DOHH2 (cell line): ENCODE results near the gene SEC16A.

Experiments used
- H3F3A ChIP-seq: fragments of 200-600 bp; sonication (generic), shearing (Covaris generic); 2 replicates; pipeline ENCODE4 v1.6.0; 2016; ENCODE audit warnings: antibody characterized with exemption, mild to moderate bottlenecking; ENCODE audit not compliant: control insufficient read depth, insufficient read depth
- H3K27ac ChIP-seq: fragments of 200-600 bp; sonication (generic); 2 replicates; pipeline ENCODE4 v1.5.1; 2014; ENCODE audit warnings: low read depth, mild to moderate bottlenecking, low read length, moderate library complexity
- H3K27me3 ChIP-seq: fragments of 200-600 bp; sonication (generic); 2 replicates; pipeline ENCODE4 v1.6.1; 2014; ENCODE audit warnings: mild to moderate bottlenecking, low read length, mixed read lengths; ENCODE audit not compliant: control insufficient read depth
- H3K36me3 ChIP-seq: fragments of 200-600 bp; sonication (generic); 2 replicates; pipeline ENCODE4 v1.6.1; 2014; ENCODE audit warnings: mild to moderate bottlenecking, low read length, moderate library complexity, mixed read lengths; ENCODE audit not compliant: control insufficient read depth
- H3K4me1 ChIP-seq: fragments of 200-600 bp; sonication (generic); 2 replicates; pipeline ENCODE4 v1.6.1; 2014; ENCODE audit warnings: mild to moderate bottlenecking, low read length, mixed read lengths; ENCODE audit not compliant: control insufficient read depth
- H3K4me2 ChIP-seq: fragments of 200-600 bp; sonication (generic); 2 replicates; pipeline ENCODE4 v1.6.0; 2014; ENCODE audit warnings: mild to moderate bottlenecking, low read length, moderate library complexity
- H3K4me3 ChIP-seq: fragments of 200-600 bp; sonication (generic); 2 replicates; pipeline ENCODE4 v1.5.1; 2014; ENCODE audit warnings: mild to moderate bottlenecking, low read length, mixed read lengths
- H3K79me2 ChIP-seq: fragments of 200-600 bp; sonication (generic); 2 replicates; pipeline ENCODE4 v1.6.1; 2014; ENCODE audit warnings: mild to moderate bottlenecking, low read length, mixed read lengths; ENCODE audit not compliant: control insufficient read depth
- H3K9me2 ChIP-seq: fragments of 200-600 bp; sonication (generic); replicated peaks from 2 replicates; pipeline ENCODE4 v1.6.1; 2014; ENCODE audit warnings: mild to moderate bottlenecking, low read length, mixed read lengths; ENCODE audit not compliant: control insufficient read depth
- H3K9me3 ChIP-seq: fragments of 200-600 bp; sonication (generic); 2 replicates; pipeline ENCODE4 v1.6.1; 2014; ENCODE audit warnings: antibody characterized with exemption, low read length, mixed read lengths; ENCODE audit not compliant: control insufficient read depth, insufficient read depth
- H4K20me1 ChIP-seq: fragments of 200-600 bp; sonication (generic); 2 replicates; pipeline ENCODE4 v1.6.0; 2014; ENCODE audit warnings: low read depth, mild to moderate bottlenecking, antibody characterized with exemption, low read length, moderate library complexity; ENCODE audit not compliant: control insufficient read depth, insufficient read depth
- CTCF ChIP-seq: fragments of 200-600 bp; sonication (generic); IDR thresholded peaks from one replicate; pipeline ENCODE4 v1.5.1; 2014; ENCODE audit warnings: antibody characterized with exemption, mild to moderate bottlenecking, low read depth, low read length; ENCODE audit not compliant: poor library complexity, severe bottlenecking
- EZH2phosphoT487 ChIP-seq: fragments of 200-600 bp; sonication (generic); IDR thresholded peaks from 2 replicates; pipeline ENCODE4 v1.6.1; 2017; ENCODE audit warnings: borderline replicate concordance, mild to moderate bottlenecking, antibody characterized with exemption, low read length, moderate library complexity, mixed read lengths

SEC16A gene

DNA sequence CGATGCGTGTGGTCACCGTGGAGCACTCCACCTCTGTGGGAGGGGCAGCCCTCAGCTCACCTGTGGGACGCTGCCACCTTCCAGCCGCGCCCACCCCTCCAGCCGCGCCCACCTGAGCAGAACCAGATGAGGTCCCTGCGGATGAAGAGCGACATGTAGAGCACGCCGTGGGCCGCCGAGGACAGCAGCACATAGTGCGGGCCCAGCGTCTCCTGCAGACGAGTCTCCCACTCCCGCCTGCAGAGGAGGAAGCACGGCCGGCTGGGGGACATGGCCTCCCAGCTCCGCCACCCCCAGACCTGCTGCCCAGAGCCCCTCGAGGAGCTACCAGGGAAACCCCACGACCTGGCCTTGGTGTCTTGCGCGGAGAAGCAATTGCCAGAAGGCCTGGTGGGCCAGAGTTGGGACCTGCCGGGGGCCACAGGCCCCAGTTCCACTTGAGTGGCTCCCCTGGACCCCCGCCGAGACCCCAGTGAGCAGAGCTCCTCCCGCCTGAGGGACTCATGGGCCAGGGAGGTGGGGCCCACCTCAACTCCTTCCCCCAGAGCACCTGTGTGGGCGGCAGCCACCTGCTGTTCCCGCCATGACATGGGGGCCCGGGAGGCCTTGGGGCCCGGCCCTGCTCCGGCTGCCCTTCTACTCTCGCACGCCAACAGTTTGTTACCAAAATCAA, 49.7 kb downstream of the SEC16A start:
- no peak overlapping the region for H3K4me3 ChIP-seq
- H3K4me1 ChIP-seq = peaks cover 18% of the 10 kb centered on the region
- H3K9me2 ChIP-seq = no peaks in the 10 kb centered on the region
- H3K9me3 ChIP-seq = no peaks in the 10 kb centered on the region
- peaks cover 17% of the 10 kb centered on the region; the same call in 1 of the 2 replicates for H4K20me1 ChIP-seq
- H3K4me2 ChIP-seq = no peak overlapping the region
- H3K79me2 ChIP-seq = peaks cover 37% of the 10 kb centered on the region
- peaks cover 6% of the 10 kb centered on the region; the same call in 1 of the 2 replicates for H3F3A ChIP-seq
- peaks cover 36% of the 10 kb centered on the region for H3K36me3 ChIP-seq
- H3K27me3 ChIP-seq = no peaks in the 10 kb centered on the region
- no peak overlapping the region for H3K27ac ChIP-seq
- TF ChIP-seq CTCF (no peak), EZH2phosphoT487 (no peak)

GRCh38 chr9:136432591-136432990, 50.2 kb downstream of the SEC16A start:
- no peaks in the 10 kb centered on the region for H3K9me2 ChIP-seq
- H3K4me1 ChIP-seq = peaks cover 13% of the 10 kb centered on the region
- H3K9me3 ChIP-seq = no peaks in the 10 kb centered on the region
- TF ChIP-seq EZH2phosphoT487 (no peak), CTCF (no peak)
- peaks cover 31% of the 10 kb centered on the region for H3K79me2 ChIP-seq
- H3F3A ChIP-seq = peaks cover 6% of the 10 kb centered on the region; the same call in 1 of the 2 replicates
- H3K36me3 ChIP-seq = peaks cover 36% of the 10 kb centered on the region
- no peaks in the 10 kb centered on the region for H3K27me3 ChIP-seq
- H3K27ac ChIP-seq = no peak overlapping the region
- no peak overlapping the region for H3K4me3 ChIP-seq
- H3K4me2 ChIP-seq = no peak overlapping the region
- peaks cover 11% of the 10 kb centered on the region; the same call in 1 of the 2 replicates for H4K20me1 ChIP-seq

DNA sequence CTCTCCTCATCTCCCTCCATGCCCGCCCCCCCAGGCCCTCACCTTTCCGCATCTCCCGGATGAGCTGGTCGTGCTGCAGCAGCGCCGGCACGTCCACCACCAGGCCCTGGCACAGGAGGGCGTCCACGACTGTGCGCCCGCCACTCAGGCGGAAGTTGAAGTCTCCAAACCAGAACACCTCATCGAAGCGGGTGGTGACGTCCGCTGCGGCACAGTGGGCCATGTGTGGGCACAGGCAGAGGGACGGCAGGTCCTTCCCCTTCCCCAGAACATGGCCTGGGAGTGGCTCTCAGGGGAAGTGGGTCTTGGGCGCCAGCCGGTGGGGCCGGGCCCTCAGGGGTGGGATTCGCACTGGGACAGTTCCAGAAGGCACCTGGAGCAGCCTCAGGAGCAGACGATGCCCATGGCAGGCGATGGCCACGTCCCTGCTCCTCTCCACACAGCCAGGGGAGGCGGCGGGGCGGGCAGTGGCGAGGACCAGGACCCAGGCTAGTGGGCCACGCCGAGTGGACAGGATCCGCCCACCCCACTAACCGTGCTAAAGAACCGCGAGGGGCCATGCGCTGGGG, 51.0 kb downstream of the SEC16A start:
- H3K4me1 ChIP-seq = peaks cover 5% of the 10 kb centered on the region
- peaks cover 4% of the 10 kb centered on the region; the same call in 1 of the 2 replicates for H4K20me1 ChIP-seq
- no peak overlapping the region for H3K4me3 ChIP-seq
- no peak for TF ChIP-seq EZH2phosphoT487
- TF ChIP-seq CTCF = no peak
- no peak overlapping the region for H3K27ac ChIP-seq
- H3K9me2 ChIP-seq = no peaks in the 10 kb centered on the region
- H3K9me3 ChIP-seq = no peaks in the 10 kb centered on the region
- H3F3A ChIP-seq = peaks cover 6% of the 10 kb centered on the region; the same call in 1 of the 2 replicates
- no peak overlapping the region for H3K4me2 ChIP-seq
- H3K79me2 ChIP-seq = peaks cover 24% of the 10 kb centered on the region
- peaks cover 37% of the 10 kb centered on the region for H3K36me3 ChIP-seq
- no peaks in the 10 kb centered on the region for H3K27me3 ChIP-seq
